Measurements from ENCODE around the gene EXOC1L.

The EXOC1L gene

GRCh38 chr4:55880652-55881280, 61.2 kb downstream of the EXOC1L start:
- Histone ChIP-seq H3K9me3 (ENCODE audit: insufficient read depth, low read depth, low read length) (no peaks in the 10 kb centered on the region), H3K4me3 (ENCODE audit: low read length, poor library complexity, severe bottlenecking) (no peak overlapping the region), H3F3A (ENCODE audit: low read depth) (no peaks in the 10 kb centered on the region), H4K20me1 (ENCODE audit: insufficient read depth, low read length, poor library complexity, severe bottlenecking) (no peaks in the 10 kb centered on the region), H3K9me2 (replicated peaks; ENCODE audit: low read depth, low read length) (no peaks in the 10 kb centered on the region), H3K4me1 (ENCODE audit: insufficient read depth, low read length, poor library complexity, severe bottlenecking) (no peaks in the 10 kb centered on the region), H3K4me2 (ENCODE audit: low read depth, low read length, poor library complexity, severe bottlenecking) (no peak overlapping the region), H3K27me3 (ENCODE audit: insufficient read depth, low read length, poor library complexity, severe bottlenecking) (no peaks in the 10 kb centered on the region), H3K36me3 (ENCODE audit: insufficient read depth, low read length) (peaks cover 41% of the 10 kb centered on the region; the same call in 1 of the 2 replicates), H3K9ac (ENCODE audit: low read depth, low read length, poor library complexity, severe bottlenecking) (no peak overlapping the region), H3K79me2 (ENCODE audit: insufficient read depth, low read length) (no peaks in the 10 kb centered on the region), H2AFZ (ENCODE audit: low read length) (no peak overlapping the region)
- TF ChIP-seq EZH2phosphoT487 (IDR thresholded peaks at IDR 0.05; ENCODE audit: borderline replicate concordance) (no peak), CTCF (conservative IDR thresholded peaks at IDR 0.05; ENCODE audit: low read length) (no peak)

- H3K79me2 ChIP-seq (ENCODE audit: insufficient read depth, low read length): no peaks in the 10 kb centered on the region
- H3K9me2 ChIP-seq (replicated peaks; ENCODE audit: low read depth, low read length): no peaks in the 10 kb centered on the region
- no peaks in the 10 kb centered on the region for H3K4me1 ChIP-seq (ENCODE audit: insufficient read depth, low read length, poor library complexity, severe bottlenecking)
- H3F3A ChIP-seq (ENCODE audit: low read depth): no peaks in the 10 kb centered on the region
- H3K4me2 ChIP-seq (ENCODE audit: low read depth, low read length, poor library complexity, severe bottlenecking): no peak overlapping the region
- no peak overlapping the region for H2AFZ ChIP-seq (ENCODE audit: low read length)
- no peak overlapping the region for H3K4me3 ChIP-seq (ENCODE audit: low read length, poor library complexity, severe bottlenecking)
- H3K9ac ChIP-seq (ENCODE audit: low read depth, low read length, poor library complexity, severe bottlenecking): no peak overlapping the region
- H3K27me3 ChIP-seq (ENCODE audit: insufficient read depth, low read length, poor library complexity, severe bottlenecking): no peaks in the 10 kb centered on the region
- peaks cover 27% of the 10 kb centered on the region; the same call in 1 of the 2 replicates for H3K36me3 ChIP-seq (ENCODE audit: insufficient read depth, low read length)
- no peaks in the 10 kb centered on the region for H3K9me3 ChIP-seq (ENCODE audit: insufficient read depth, low read depth, low read length)
- TF ChIP-seq EZH2phosphoT487 (IDR thresholded peaks at IDR 0.05; ENCODE audit: borderline replicate concordance): no peak
- no peak for TF ChIP-seq CTCF (conservative IDR thresholded peaks at IDR 0.05; ENCODE audit: low read length)
- H4K20me1 ChIP-seq (ENCODE audit: insufficient read depth, low read length, poor library complexity, severe bottlenecking): no peaks in the 10 kb centered on the region
Observed at GRCh38 chr4:55884093-55884850, 64.7 kb downstream of the EXOC1L start.

- Histone ChIP-seq H3K4me2 (ENCODE audit: low read depth, low read length, poor library complexity, severe bottlenecking) (no peak overlapping the region), H3K36me3 (ENCODE audit: insufficient read depth, low read length) (peaks cover 30% of the 10 kb centered on the region; the same call in 1 of the 2 replicates), H3F3A (ENCODE audit: low read depth) (no peaks in the 10 kb centered on the region), H3K9me3 (ENCODE audit: insufficient read depth, low read depth, low read length) (no peaks in the 10 kb centered on the region), H3K79me2 (ENCODE audit: insufficient read depth, low read length) (no peaks in the 10 kb centered on the region), H3K4me3 (ENCODE audit: low read length, poor library complexity, severe bottlenecking) (no peak overlapping the region), H4K20me1 (ENCODE audit: insufficient read depth, low read length, poor library complexity, severe bottlenecking) (no peaks in the 10 kb centered on the region), H2AFZ (ENCODE audit: low read length) (no peak overlapping the region), H3K27me3 (ENCODE audit: insufficient read depth, low read length, poor library complexity, severe bottlenecking) (no peaks in the 10 kb centered on the region), H3K9ac (ENCODE audit: low read depth, low read length, poor library complexity, severe bottlenecking) (no peak overlapping the region), H3K9me2 (replicated peaks; ENCODE audit: low read depth, low read length) (no peaks in the 10 kb centered on the region), H3K4me1 (ENCODE audit: insufficient read depth, low read length, poor library complexity, severe bottlenecking) (no peaks in the 10 kb centered on the region)
- TF ChIP-seq CTCF (conservative IDR thresholded peaks at IDR 0.05; ENCODE audit: low read length): no peak
- TF ChIP-seq EZH2phosphoT487 (IDR thresholded peaks at IDR 0.05; ENCODE audit: borderline replicate concordance): no peak
Observed at GRCh38 chr4:55884851-55885219, 65.2 kb downstream of the EXOC1L start.
